Measurements from ENCODE around the gene BRD7.

GRCh38 chr16:50371936-50372595 lies 3.3 kb upstream of the BRD7 start:
- no peak for TF ChIP-seq CTCF (IDR thresholded peaks at IDR 0.05)
- TF ChIP-seq EZH2 (IDR thresholded peaks at IDR 0.05; ENCODE audit: borderline replicate concordance, insufficient read depth, low read depth, low read length, poor library complexity, severe bottlenecking) = no peak
